ENCODE results near the gene GCSH.

DNA sequence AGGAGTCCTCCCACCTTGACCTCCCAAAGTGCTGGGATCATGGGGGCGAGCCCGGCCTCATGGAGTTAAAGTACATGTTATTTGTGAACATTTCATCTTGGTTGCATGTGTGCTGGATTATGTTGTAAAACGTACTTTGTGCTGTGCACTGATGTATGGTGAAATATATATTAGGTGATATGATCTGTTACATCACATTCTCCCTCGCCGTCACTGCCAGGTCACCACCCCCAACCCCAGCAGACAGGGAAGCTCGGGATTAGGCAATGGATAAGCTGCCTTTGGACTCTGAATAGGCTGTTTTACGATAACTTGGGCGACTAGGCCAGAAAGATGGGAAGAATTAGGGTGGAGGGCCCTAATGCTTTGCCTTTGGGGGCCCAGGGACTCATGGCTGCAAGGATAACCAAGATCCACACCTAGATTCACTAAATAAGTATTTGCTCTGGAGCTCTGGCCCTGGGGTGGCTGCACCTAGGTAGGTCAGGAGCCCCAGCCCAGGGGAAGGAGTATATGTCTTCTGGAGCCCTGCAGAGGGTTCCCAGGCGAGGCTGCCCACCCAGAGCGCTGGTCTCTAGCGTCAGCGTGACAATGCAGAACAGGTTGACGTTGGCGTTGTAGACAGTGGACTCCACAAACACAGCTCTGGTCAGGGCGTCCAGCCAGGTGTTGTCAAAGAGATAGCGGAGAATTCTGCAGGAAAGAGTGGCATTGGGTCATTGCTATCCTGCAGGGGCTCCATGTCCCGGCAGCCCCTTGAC lies 27.1 kb upstream of the GCSH start:
- no peak for TF ChIP-seq EZH2phosphoT487 (IDR thresholded peaks at IDR 0.05; ENCODE audit: borderline replicate concordance, low read length)
- TF ChIP-seq, protein P1, sequence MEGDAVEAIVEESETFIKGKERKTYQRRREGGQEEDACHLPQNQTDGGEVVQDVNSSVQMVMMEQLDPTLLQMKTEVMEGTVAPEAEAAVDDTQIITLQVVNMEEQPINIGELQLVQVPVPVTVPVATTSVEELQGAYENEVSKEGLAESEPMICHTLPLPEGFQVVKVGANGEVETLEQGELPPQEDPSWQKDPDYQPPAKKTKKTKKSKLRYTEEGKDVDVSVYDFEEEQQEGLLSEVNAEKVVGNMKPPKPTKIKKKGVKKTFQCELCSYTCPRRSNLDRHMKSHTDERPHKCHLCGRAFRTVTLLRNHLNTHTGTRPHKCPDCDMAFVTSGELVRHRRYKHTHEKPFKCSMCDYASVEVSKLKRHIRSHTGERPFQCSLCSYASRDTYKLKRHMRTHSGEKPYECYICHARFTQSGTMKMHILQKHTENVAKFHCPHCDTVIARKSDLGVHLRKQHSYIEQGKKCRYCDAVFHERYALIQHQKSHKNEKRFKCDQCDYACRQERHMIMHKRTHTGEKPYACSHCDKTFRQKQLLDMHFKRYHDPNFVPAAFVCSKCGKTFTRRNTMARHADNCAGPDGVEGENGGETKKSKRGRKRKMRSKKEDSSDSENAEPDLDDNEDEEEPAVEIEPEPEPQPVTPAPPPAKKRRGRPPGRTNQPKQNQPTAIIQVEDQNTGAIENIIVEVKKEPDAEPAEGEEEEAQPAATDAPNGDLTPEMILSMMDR (IDR thresholded peaks at IDR 0.05; ENCODE audit: low read depth, low read length, poor library complexity, severe bottlenecking), result no peak

All from DOHH2 (cell line).